Activated naive CD8-positive, alpha-beta T cell treated with anti-CD3 and anti-CD28 coated beads, Interleukin-2, amount 50 U/mL, for 16 hours (primary cell): Measurements from ENCODE around the gene MARS1.
"Not testable (repeated sequence)": the region's sequence is repeated elsewhere in the genome, so short reads cannot be mapped to it uniquely, and the experiment has no call there.

ENCODE experiments used
- DNase-seq: peaks from one replicate; pipeline ENCODE4 v3.0.0-alpha.2; 2020; ENCODE audit warnings: low read depth, low spot score

The MARS1 gene

GRCh38 chr12:57487597-57488401 lies at the start of gene MARS1:
MARS1 (plus strand) TSS chr12:57488068; CDS start chr12:57488091, 23 bp downstream.
- DNase-seq: peak; percentile 86

GRCh38 chr12:57438400-57438799 lies 49.5 kb upstream of the MARS1 start:
- DNase-seq: no peak

- no peak for DNase-seq
Observed at GRCh38 chr12:57439762-57440266, 48.1 kb upstream of the MARS1 start.

- DNase-seq: not testable (repeated sequence)
Observed at GRCh38 chr12:57441393-57441792, 46.5 kb upstream of the MARS1 start.

- no peak for DNase-seq
Observed at GRCh38 chr12:57441846-57442427, 45.9 kb upstream of the MARS1 start.

GRCh38 chr12:57444337-57444736 lies 43.5 kb upstream of the MARS1 start:
- not testable (repeated sequence) for DNase-seq

GRCh38 chr12:57444744-57445143 lies 43.1 kb upstream of the MARS1 start:
- no peak for DNase-seq

GRCh38 chr12:57446292-57446960 lies 41.4 kb upstream of the MARS1 start:
- DNase-seq: no peak

GRCh38 chr12:57448669-57449068 lies 39.2 kb upstream of the MARS1 start:
- DNase-seq: no peak

- no peak for DNase-seq
Observed at GRCh38 chr12:57449375-57449774, 38.5 kb upstream of the MARS1 start.

- no peak for DNase-seq
Observed at GRCh38 chr12:57450057-57450456, 37.8 kb upstream of the MARS1 start.

GRCh38 chr12:57451233-57451778 lies 36.6 kb upstream of the MARS1 start:
- no peak for DNase-seq

- no peak for DNase-seq
Observed at GRCh38 chr12:57452181-57452936, 35.5 kb upstream of the MARS1 start.

- DNase-seq: no peak
Observed at GRCh38 chr12:57452937-57453509, 34.8 kb upstream of the MARS1 start.

GRCh38 chr12:57454213-57454565 lies 33.7 kb upstream of the MARS1 start:
- DNase-seq: no peak

- no peak for DNase-seq
Observed at GRCh38 chr12:57454566-57455373, 33.1 kb upstream of the MARS1 start, which contains the start of gene INHBE. INHBE (plus strand) TSS chr12:57455307; CDS start chr12:57455537, 230 bp downstream.

- no peak for DNase-seq
Observed at GRCh38 chr12:57455374-57456144, 32.3 kb upstream of the MARS1 start.

- no peak for DNase-seq
Observed at GRCh38 chr12:57456145-57456700, 31.6 kb upstream of the MARS1 start.
